H1 (cell line): ENCODE measurements around the gene STEAP1B.

Experiments
- KDM4A ChIP-seq: IDR thresholded peaks from one replicate; pipeline ENCODE4 v1.7.1; 2012; ENCODE audit warnings: low read depth, mild to moderate bottlenecking, moderate library complexity, low read length, inconsistent platforms; ENCODE audit not compliant: severe bottlenecking
- TCF12 ChIP-seq: IDR thresholded peaks from 2 replicates; pipeline ENCODE4 v1.6.1; 2011; ENCODE audit warnings: low read depth, mild to moderate bottlenecking, low read length

GRCh38 chr7:22470981-22471380 is 29.0 kb downstream of the STEAP1B start:
- TF ChIP-seq TCF12 (no peak), KDM4A (no peak)
